Endometrium (tissue), 2 donors: ENCODE data around the gene ADARB1.

Experiments
- FAIRE-seq: peaks from 2 replicates; lab custom pipeline; 2012; peaks lifted over from hg19 to GRCh38; lab: Jason Lieb, UNC
- donor health status: control.
- donor health status: control.

Gene ADARB1

GRCh38 chr21:45039317-45040156, 34.8 kb upstream of the ADARB1 start:
- FAIRE-seq, result no peak

- no peak for FAIRE-seq
These were observed 34.1 kb upstream of the ADARB1 start for GRCh38 chr21:45040157-45040711.

- no peak for FAIRE-seq
These were observed 33.6 kb upstream of the ADARB1 start for GRCh38 chr21:45040739-45041138.

- no peak for FAIRE-seq
These were observed 33.0 kb upstream of the ADARB1 start for GRCh38 chr21:45041351-45041805.

GRCh38 chr21:45041984-45042663, 32.3 kb upstream of the ADARB1 start:
- FAIRE-seq, result no peak

- FAIRE-seq, result no peak
These were observed 31.7 kb upstream of the ADARB1 start for GRCh38 chr21:45042664-45043161.

GRCh38 chr21:45043541-45044020, 30.8 kb upstream of the ADARB1 start:
- FAIRE-seq, result no peak

- no peak for FAIRE-seq
These were observed 28.9 kb upstream of the ADARB1 start for GRCh38 chr21:45045481-45045880.

GRCh38 chr21:45047257-45047656, 27.1 kb upstream of the ADARB1 start:
- no peak for FAIRE-seq

- FAIRE-seq, result no peak
These were observed 26.2 kb upstream of the ADARB1 start for GRCh38 chr21:45048026-45048698.

GRCh38 chr21:45048968-45049367, 25.4 kb upstream of the ADARB1 start:
- no peak for FAIRE-seq

GRCh38 chr21:45049714-45050344, 24.6 kb upstream of the ADARB1 start:
- no peak for FAIRE-seq

GRCh38 chr21:45050345-45050796, 24.0 kb upstream of the ADARB1 start:
- no peak for FAIRE-seq

- no peak for FAIRE-seq
These were observed 23.4 kb upstream of the ADARB1 start for GRCh38 chr21:45050797-45051489.

- FAIRE-seq, result no peak
These were observed 22.6 kb upstream of the ADARB1 start for GRCh38 chr21:45051580-45052434.

- no peak for FAIRE-seq
These were observed 21.4 kb upstream of the ADARB1 start for GRCh38 chr21:45052960-45053359.

GRCh38 chr21:45053561-45054226, 20.7 kb upstream of the ADARB1 start:
- no peak for FAIRE-seq

GRCh38 chr21:45054227-45054926, 20.0 kb upstream of the ADARB1 start:
- FAIRE-seq, result no peak
